ENCODE data around the gene GNGT1. TPM values are rescaled to one million over a fixed set of nuclear protein-coding genes. Genes with fewer than 3 reads are reported as not detected.

GNGT1 gene
- total and polyA plus RNA-seq, 5 donors = not detected

Other genes with a start within 250 kb of the GNGT1 start
- gene TFPI2, start 15.8 kb upstream of the GNGT1 start, total RNA-seq = 1 to 10 TPM; 1.6 to 5.1 (median 2.9) TPM
- 6.5 TPM for gene TFPI2, start 15.8 kb upstream of the GNGT1 start, polyA plus RNA-seq
- gene GNG11, start 15.2 kb downstream of the GNGT1 start, total RNA-seq = 10 to 100 TPM; 12.1 to 17.6 (median 15.5) TPM
- 43.8 TPM for gene GNG11, start 15.2 kb downstream of the GNGT1 start, polyA plus RNA-seq
- 10 to 100 TPM; 13.5 to 17.9 (median 15.8) TPM for gene BET1, start 97.8 kb downstream of the GNGT1 start, total RNA-seq
- 19.1 TPM for gene BET1, start 97.8 kb downstream of the GNGT1 start, polyA plus RNA-seq

All from right cardiac atrium (tissue), 5 donors.